SK-N-SH (cell line): ENCODE data around the gene SPI1. TPM values are rescaled to one million over a fixed set of nuclear protein-coding genes. Genes with fewer than 3 reads are reported as not detected.

ENCODE experiments used
- CTCF ChIA-PET: fragments of 300-600, 350-600 bp; formaldehyde crosslinking; extraction: SDS; loops from one replicate; lab custom pipeline; 2021; lab: Yijun Ruan, JAX
- POLR2A ChIA-PET: fragments of 350-600 bp; sonication (Branson Sonifier 250); formaldehyde crosslinking; extraction: SDS; loops from one replicate; lab custom pipeline; 2020; ENCODE audit warnings: antibody characterized with exemption, inconsistent platforms; lab: Yijun Ruan, JAX
- DNase-seq: peaks from one replicate; pipeline ENCODE4 v3.0.0; 2012
- H2AFZ ChIP-seq: fragments of 200-600 bp; sonication (generic); 2 replicates; pipeline ENCODE4 v1.8.1; 2016; ENCODE audit warnings: antibody characterized with exemption, mild to moderate bottlenecking, low read depth
- H3F3A ChIP-seq: fragments of 200-600 bp; sonication (generic); replicated peaks from 2 replicates; pipeline ENCODE3; 2016; ENCODE audit warnings: antibody characterized with exemption, mild to moderate bottlenecking; ENCODE audit not compliant: insufficient read depth
- H3K27ac ChIP-seq, 2 experiments: fragments of 200-500 bp in 1 of 2; fragments of 200-600 bp in 1 of 2; sonication (Bioruptor generic) in 1 of 2; sonication (generic), shearing (Covaris generic) in 1 of 2; 2 replicates each; pipeline versions ENCODE4 v1.5.1 to v1.6.1; 2014 to 2016; ENCODE audit warnings: low read depth in 2 of 2, inconsistent platforms in 1 of 2, low read length in 1 of 2, mild to moderate bottlenecking in 1 of 2, mixed read lengths in 1 of 2
- H3K27me3 ChIP-seq: fragments of 200-600 bp; sonication (generic), shearing (Covaris generic); 2 replicates; pipeline ENCODE4 v1.6.1; 2016; ENCODE audit warnings: mixed run types; ENCODE audit not compliant: insufficient read depth
- H3K36me3 ChIP-seq, 2 experiments: fragments of 200-500 bp in 1 of 2; fragments of 200-600 bp in 1 of 2; sonication (Bioruptor generic) in 1 of 2; sonication (generic) in 1 of 2; replicated peaks in 1 of 2; 2 replicates each; pipeline versions ENCODE3 to v1.5.1; 2014 to 2016; ENCODE audit warnings: low read length in 1 of 2, mild to moderate bottlenecking in 1 of 2; ENCODE audit not compliant: insufficient read depth in 2 of 2, control insufficient read depth in 1 of 2
- H3K4me1 ChIP-seq, 2 experiments: fragments of 200-500 bp in 1 of 2; fragments of 200-600 bp in 1 of 2; sonication (Bioruptor generic) in 1 of 2; sonication (generic), shearing (Covaris generic) in 1 of 2; 2 replicates each; pipeline versions ENCODE4 v1.5.1 to v1.6.1; 2014 to 2016; ENCODE audit warnings: low read depth in 1 of 2, low read length in 1 of 2, mixed run types in 1 of 2; ENCODE audit not compliant: insufficient read depth in 2 of 2, control insufficient read depth in 1 of 2
- H3K4me2 ChIP-seq: fragments of 200-600 bp; sonication (generic), shearing (Covaris generic); 2 replicates; pipeline ENCODE4 v1.6.1; 2017; ENCODE audit warnings: mixed run types
- H3K4me3 ChIP-seq, 2 experiments: fragments of 200-500 bp in 1 of 2; fragments of 200-600 bp in 1 of 2; sonication (Bioruptor generic) in 1 of 2; sonication (generic), shearing (Covaris generic) in 1 of 2; 2 replicates each; pipeline versions ENCODE4 v1.5.1 to v1.8.1; 2014 to 2016; ENCODE audit warnings: low read depth in 2 of 2, inconsistent platforms in 1 of 2, low read length in 1 of 2, mild to moderate bottlenecking in 1 of 2, mixed read lengths in 1 of 2, moderate library complexity in 1 of 2
- H3K79me2 ChIP-seq: fragments of 200-600 bp; sonication (generic); 2 replicates; pipeline ENCODE4 v1.8.1; 2017; ENCODE audit warnings: mild to moderate bottlenecking; ENCODE audit not compliant: insufficient read depth
- H3K9ac ChIP-seq: fragments of 200-600 bp; sonication (generic); 2 replicates; pipeline ENCODE4 v1.6.1; 2017; ENCODE audit warnings: mixed run types
- H3K9me2 ChIP-seq: fragments of 200-600 bp; sonication (generic); 2 replicates; pipeline ENCODE4 v1.6.1; 2017; ENCODE audit warnings: mixed run types
- H3K9me3 ChIP-seq: fragments of 200-600 bp; sonication (generic); 2 replicates; pipeline ENCODE4 v1.6.1; 2017; ENCODE audit warnings: mixed run types, mild to moderate bottlenecking, moderate library complexity
- H4K20me1 ChIP-seq: fragments of 200-600 bp; sonication (generic); 2 replicates; pipeline ENCODE4 v1.6.1; 2017; ENCODE audit warnings: mild to moderate bottlenecking, mixed run types; ENCODE audit not compliant: insufficient read depth
- ELF1 ChIP-seq: IDR thresholded peaks from 2 replicates; pipeline ENCODE4 v1.4.0; 2012
- FOSL2 ChIP-seq: IDR thresholded peaks from 2 replicates; pipeline ENCODE4 v1.4.0; 2012; ENCODE audit warnings: low read depth, mild to moderate bottlenecking, moderate library complexity, borderline replicate concordance
- FOXJ3 ChIP-seq: sonication (generic); formaldehyde crosslinking; IDR thresholded peaks from 2 replicates; pipeline ENCODE4 v1.5.1; 2020; ENCODE audit warnings: mild to moderate bottlenecking, missing genetic modification reagents
- FOXM1 ChIP-seq: IDR thresholded peaks from 2 replicates; pipeline ENCODE4 v1.4.0; 2012; ENCODE audit warnings: low read depth, mild to moderate bottlenecking
- GABPA ChIP-seq: IDR thresholded peaks from 2 replicates; pipeline ENCODE4 v1.4.0; 2012; ENCODE audit warnings: low read depth, mild to moderate bottlenecking
- GATA2 ChIP-seq: sonication (generic); formaldehyde crosslinking; IDR thresholded peaks from 2 replicates; pipeline ENCODE4 v1.5.0; 2020; ENCODE audit warnings: mild to moderate bottlenecking, missing genetic modification reagents
- JUND ChIP-seq: IDR thresholded peaks from 2 replicates; pipeline ENCODE4 v1.4.0; 2012
- MEF2A ChIP-seq: IDR thresholded peaks from 2 replicates; pipeline ENCODE4 v1.4.0; 2012; ENCODE audit warnings: low read depth, borderline replicate concordance
- NFIC ChIP-seq: IDR thresholded peaks from 2 replicates; pipeline ENCODE4 v1.4.0; 2012; ENCODE audit warnings: borderline replicate concordance
- NRF1 ChIP-seq: IDR thresholded peaks from 2 replicates; pipeline ENCODE4 v1.6.1; 2012; ENCODE audit warnings: low read depth, mild to moderate bottlenecking, low read length
- RFX5 ChIP-seq: IDR thresholded peaks from 2 replicates; pipeline ENCODE4 v1.6.1; 2012; ENCODE audit warnings: mild to moderate bottlenecking, improper control_type of control experiment, low read length
- RXRA ChIP-seq: IDR thresholded peaks from 2 replicates; pipeline ENCODE4 v1.4.0; 2012; ENCODE audit warnings: low read depth, mild to moderate bottlenecking, borderline replicate concordance
- SMC3 ChIP-seq: IDR thresholded peaks from 2 replicates; pipeline ENCODE4 v1.6.1; 2012; ENCODE audit warnings: low read depth, low read length, improper control_type of control experiment
- TAF1 ChIP-seq: IDR thresholded peaks from 2 replicates; pipeline ENCODE4 v1.6.1; 2012; ENCODE audit warnings: low read depth, mild to moderate bottlenecking, low read length, moderate library complexity, borderline replicate concordance
- WGBS: methylation state at CpG from one replicate; pipeline ENCODE4 v1.1.6; 2017; ENCODE audit warnings: low lambda C conversion rate; 5-methylcytosine and 5-hydroxymethylcytosine counted together
- polyA plus RNA-seq, 3 experiments: library from polyadenylated mRNA; depleted of rRNA; stranded (reverse); fragments of >200 nt; gene quantifications; 2 replicates each; pipeline ENCODE4 v1.2.3, GENCODE V29; 2012
- TF ChIP-seq, protein P1 (sequence below): IDR thresholded peaks from 2 replicates; pipeline ENCODE4 v1.6.1; 2012; ENCODE audit warnings: mild to moderate bottlenecking, low read depth, low read length, moderate library complexity
- TF ChIP-seq, protein P2 (sequence below): fragments of 150-350 bp; IDR thresholded peaks from 2 replicates; pipeline ENCODE4 v1.6.1; 2016; ENCODE audit warnings: mild to moderate bottlenecking, low read depth, low read length
- TF ChIP-seq, protein P3 (sequence below): IDR thresholded peaks from 2 replicates; pipeline ENCODE4 v1.4.0; 2012; ENCODE audit warnings: low read depth
- TF ChIP-seq, protein P4 (sequence below): IDR thresholded peaks from 2 replicates; pipeline ENCODE4 v1.4.0; 2012; ENCODE audit warnings: low read depth, borderline replicate concordance

Gene SPI1
- polyA plus RNA-seq, 1 of the 3 experiments (the other 2 are of a cell fraction): not detected

DNA sequence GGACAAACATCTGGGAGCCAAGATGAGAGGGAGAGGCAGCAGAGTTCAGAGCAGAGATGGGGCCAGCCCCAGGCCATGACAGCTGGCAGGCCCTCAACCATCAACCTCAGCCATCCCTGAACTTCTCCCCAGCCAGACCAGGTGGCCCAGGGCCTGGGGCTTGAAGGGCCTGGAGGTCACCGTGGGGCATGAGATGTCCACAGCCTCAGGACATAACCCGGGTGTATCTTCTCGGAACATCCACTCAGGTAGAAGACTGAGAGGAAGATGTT is 17.6 kb upstream of the SPI1 start (continued):
- TF ChIP-seq SMC3: no peak
- no peak for TF ChIP-seq FOXJ3 (CRISPR knock-in tag)
- TF ChIP-seq, all 33 proteins: peak for 0

DNA sequence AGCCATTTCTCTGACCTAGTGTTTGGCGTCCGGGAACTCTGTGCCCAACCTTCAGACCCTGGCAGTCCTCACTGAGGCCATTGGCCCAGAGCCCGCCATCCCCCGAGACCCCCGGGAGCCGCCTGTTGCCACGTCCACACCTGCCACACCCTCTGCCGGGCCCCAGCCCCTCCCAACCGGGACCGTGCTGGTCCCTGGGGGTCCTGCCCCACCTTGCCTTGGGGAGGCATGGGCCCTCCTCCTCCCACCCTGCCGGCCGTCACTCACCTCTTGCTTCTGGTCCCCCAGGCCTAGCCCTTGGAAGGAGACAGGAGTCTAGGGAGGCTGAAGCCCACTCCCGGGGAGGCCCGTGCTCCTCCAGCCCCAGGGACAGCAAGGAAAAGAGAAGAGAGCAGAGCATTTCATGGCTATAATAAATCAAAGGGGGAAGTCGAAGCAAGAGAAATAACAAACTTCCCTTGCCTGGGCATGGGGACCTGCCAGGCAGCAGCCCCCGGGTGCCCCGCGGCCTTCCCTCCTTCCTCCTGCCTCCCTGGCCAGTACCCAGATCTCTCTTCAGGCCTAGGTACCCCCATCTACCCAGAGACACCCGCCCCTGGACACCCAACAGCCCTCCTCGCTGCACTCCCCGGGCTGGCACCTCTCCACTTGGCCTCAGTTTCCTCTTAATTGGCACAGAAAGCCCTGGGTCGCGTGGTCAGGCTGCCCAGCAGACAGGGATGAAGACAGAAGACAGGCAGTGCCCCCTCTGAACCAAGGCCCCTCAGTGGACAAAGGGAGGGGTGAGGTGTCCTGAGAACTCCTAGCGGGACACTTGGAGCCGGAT is 17.1 kb upstream of the SPI1 start:
- H3K27ac ChIP-seq: no peak overlapping the region

DNA sequence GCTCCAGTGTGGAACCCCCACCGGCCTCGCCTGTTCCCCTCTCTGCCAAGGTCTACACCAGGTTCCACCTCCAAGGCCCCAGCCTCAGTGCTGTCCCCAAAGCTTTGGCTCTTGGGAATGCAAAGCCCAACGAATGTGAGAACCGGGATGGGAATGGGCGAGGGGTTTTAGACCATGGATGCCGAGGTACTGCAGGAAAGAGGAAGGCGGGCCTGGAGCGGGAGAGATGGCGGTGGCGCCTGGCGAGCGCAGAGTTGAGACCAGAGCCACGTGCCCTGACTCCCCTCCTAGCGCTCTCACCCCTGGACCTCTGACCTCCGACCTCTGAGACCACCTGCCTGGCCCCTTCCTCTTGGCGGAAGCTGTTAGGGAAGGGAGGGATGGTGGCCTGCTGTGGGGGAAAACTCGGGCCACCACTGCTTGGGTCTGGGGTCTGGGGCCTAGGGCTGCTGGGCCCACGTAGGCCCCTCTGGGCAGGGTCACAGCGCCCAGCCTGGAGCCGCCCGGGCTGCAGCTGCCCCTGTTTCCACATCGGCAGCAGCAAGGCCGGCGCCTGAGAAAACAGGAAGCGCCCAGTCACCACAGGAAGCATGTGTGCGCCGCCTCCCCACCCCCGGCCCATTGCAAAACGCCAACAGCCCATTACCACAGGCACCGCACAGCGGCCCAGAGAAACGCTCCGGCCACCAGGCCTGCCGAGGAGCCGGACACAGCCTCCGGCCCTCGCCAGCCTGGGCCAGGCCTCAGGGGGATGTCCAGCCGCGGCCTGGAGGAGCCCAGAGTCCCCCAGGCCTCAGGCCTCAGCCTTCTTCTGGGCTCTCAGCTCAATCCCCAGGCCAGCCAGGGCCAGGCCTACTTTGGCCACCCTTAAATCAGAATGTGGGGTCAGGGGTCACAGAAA is 16.2 kb upstream of the SPI1 start:
- WGBS: 93% methylated on average over 16 of the region's 39 CpGs
- Histone ChIP-seq H4K20me1 (no peaks in the 10 kb centered on the region), H3K4me2 (no peak overlapping the region), H3K4me3 (no peak overlapping the region), H3K27me3 (no peaks in the 10 kb centered on the region), H3F3A (peaks cover 2% of the 10 kb centered on the region), H3K36me3 (no peaks in the 10 kb centered on the region), H2AFZ (no peak overlapping the region), H3K79me2 (no peaks in the 10 kb centered on the region), H3K9ac (no peak overlapping the region), H3K4me1 (peaks cover 3 to 6% of the 10 kb centered on the region in 2 experiments; a peak in 2 of 4 replicates), H3K27ac (no peak overlapping the region), H3K9me3 (no peaks in the 10 kb centered on the region), H3K9me2 (no peaks in the 10 kb centered on the region)
- POLR2A ChIA-PET: no interaction called here
- CTCF ChIA-PET: interaction anchor here (5.0 to 20.7 kb wide), 2 partner anchors 17 to 23 kb away, joined by 22 to 239 read pairs; no protein-coding TSS in a partner anchor
- DNase-seq: no peak
- TF ChIP-seq FOXM1 (no peak), GABPA (no peak), RFX5 (no peak), TAF1 (no peak), RXRA (no peak), NRF1 (no peak), ELF1 (no peak), JUND (no peak)
- TF ChIP-seq, protein P1, sequence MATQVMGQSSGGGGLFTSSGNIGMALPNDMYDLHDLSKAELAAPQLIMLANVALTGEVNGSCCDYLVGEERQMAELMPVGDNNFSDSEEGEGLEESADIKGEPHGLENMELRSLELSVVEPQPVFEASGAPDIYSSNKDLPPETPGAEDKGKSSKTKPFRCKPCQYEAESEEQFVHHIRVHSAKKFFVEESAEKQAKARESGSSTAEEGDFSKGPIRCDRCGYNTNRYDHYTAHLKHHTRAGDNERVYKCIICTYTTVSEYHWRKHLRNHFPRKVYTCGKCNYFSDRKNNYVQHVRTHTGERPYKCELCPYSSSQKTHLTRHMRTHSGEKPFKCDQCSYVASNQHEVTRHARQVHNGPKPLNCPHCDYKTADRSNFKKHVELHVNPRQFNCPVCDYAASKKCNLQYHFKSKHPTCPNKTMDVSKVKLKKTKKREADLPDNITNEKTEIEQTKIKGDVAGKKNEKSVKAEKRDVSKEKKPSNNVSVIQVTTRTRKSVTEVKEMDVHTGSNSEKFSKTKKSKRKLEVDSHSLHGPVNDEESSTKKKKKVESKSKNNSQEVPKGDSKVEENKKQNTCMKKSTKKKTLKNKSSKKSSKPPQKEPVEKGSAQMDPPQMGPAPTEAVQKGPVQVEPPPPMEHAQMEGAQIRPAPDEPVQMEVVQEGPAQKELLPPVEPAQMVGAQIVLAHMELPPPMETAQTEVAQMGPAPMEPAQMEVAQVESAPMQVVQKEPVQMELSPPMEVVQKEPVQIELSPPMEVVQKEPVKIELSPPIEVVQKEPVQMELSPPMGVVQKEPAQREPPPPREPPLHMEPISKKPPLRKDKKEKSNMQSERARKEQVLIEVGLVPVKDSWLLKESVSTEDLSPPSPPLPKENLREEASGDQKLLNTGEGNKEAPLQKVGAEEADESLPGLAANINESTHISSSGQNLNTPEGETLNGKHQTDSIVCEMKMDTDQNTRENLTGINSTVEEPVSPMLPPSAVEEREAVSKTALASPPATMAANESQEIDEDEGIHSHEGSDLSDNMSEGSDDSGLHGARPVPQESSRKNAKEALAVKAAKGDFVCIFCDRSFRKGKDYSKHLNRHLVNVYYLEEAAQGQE: no peak
- TF ChIP-seq, protein P2, sequence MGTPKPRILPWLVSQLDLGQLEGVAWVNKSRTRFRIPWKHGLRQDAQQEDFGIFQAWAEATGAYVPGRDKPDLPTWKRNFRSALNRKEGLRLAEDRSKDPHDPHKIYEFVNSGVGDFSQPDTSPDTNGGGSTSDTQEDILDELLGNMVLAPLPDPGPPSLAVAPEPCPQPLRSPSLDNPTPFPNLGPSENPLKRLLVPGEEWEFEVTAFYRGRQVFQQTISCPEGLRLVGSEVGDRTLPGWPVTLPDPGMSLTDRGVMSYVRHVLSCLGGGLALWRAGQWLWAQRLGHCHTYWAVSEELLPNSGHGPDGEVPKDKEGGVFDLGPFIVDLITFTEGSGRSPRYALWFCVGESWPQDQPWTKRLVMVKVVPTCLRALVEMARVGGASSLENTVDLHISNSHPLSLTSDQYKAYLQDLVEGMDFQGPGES: no peak
- TF ChIP-seq, protein P3, sequence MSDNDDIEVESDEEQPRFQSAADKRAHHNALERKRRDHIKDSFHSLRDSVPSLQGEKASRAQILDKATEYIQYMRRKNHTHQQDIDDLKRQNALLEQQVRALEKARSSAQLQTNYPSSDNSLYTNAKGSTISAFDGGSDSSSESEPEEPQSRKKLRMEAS: no peak
- TF ChIP-seq, protein P4, sequence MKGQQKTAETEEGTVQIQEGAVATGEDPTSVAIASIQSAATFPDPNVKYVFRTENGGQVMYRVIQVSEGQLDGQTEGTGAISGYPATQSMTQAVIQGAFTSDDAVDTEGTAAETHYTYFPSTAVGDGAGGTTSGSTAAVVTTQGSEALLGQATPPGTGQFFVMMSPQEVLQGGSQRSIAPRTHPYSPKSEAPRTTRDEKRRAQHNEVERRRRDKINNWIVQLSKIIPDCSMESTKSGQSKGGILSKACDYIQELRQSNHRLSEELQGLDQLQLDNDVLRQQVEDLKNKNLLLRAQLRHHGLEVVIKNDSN: no peak

More for the DNA sequence above, 17.1 kb upstream of the SPI1 start:
- no peaks in the 10 kb centered on the region for H4K20me1 ChIP-seq
- H3K4me1 ChIP-seq: peaks cover 5 to 13% of the 10 kb centered on the region in 2 experiments; a peak in 3 of 4 replicates
- 96% methylated on average over 25 of the region's 25 CpGs for WGBS
- ChIA-PET CTCF (interaction anchor here (20.7 kb wide), 1 partner anchor 24 kb away, joined by 239 read pairs; no protein-coding TSS in a partner anchor), POLR2A (no interaction called here)
- H3K9me2 ChIP-seq: no peaks in the 10 kb centered on the region
- H3K9me3 ChIP-seq: no peaks in the 10 kb centered on the region
- no peak overlapping the region for H3K4me3 ChIP-seq
- DNase-seq: no peak
- H2AFZ ChIP-seq: no peak overlapping the region
- no peaks in the 10 kb centered on the region for H3K79me2 ChIP-seq
- H3F3A ChIP-seq: peaks cover 6% of the 10 kb centered on the region
- H3K27me3 ChIP-seq: no peaks in the 10 kb centered on the region
- H3K9ac ChIP-seq: no peak overlapping the region
- H3K4me2 ChIP-seq: no peak overlapping the region
- TF ChIP-seq RFX5 (no peak), MEF2A (no peak), ELF1 (no peak), FOXJ3 (CRISPR knock-in tag) (no peak), GATA2 (CRISPR knock-in tag) (no peak), FOXM1 (no peak), NFIC (no peak), NRF1 (no peak), FOSL2 (no peak)
- H3K36me3 ChIP-seq: no peaks in the 10 kb centered on the region
